GM23338 (cell line): ENCODE measurements around the gene PHACTR1.
A peak's percentile ranks its signal among the peaks of the same experiment; 100 is the strongest.

Experiments used
- CTCF ChIP-seq, 2 experiments: fragments of 200-600 bp in 1 of 2; sonication (generic) in 1 of 2; conservative IDR thresholded peaks; 2 replicates each; pipeline versions ENCODE4 v1.5.1 to v1.6.1; 2016 to 2017; ENCODE audit warnings: antibody characterized with exemption in 2 of 2, low read depth in 2 of 2, mild to moderate bottlenecking in 2 of 2, moderate library complexity in 1 of 2
- REST ChIP-seq: IDR thresholded peaks from one replicate; pipeline ENCODE4 v1.6.1; 2018; ENCODE audit warnings: antibody characterized with exemption; ENCODE audit not compliant: unreplicated experiment
- STAT1 ChIP-seq: IDR thresholded peaks from one replicate; pipeline ENCODE4 v1.6.1; 2016; ENCODE audit warnings: antibody characterized with exemption; ENCODE audit not compliant: unreplicated experiment

GRCh38 chr6:13026557-13026956, 310.0 kb downstream of the PHACTR1 start:
- TF ChIP-seq CTCF (conservative IDR thresholded peaks at IDR 0.05; ENCODE audit: low read depth in 2 of 2) (peak in 1 of 2 experiments; percentile 31; a peak in 2 of 4 replicates), STAT1 (no peak), REST (no peak)
